ENCODE results near the gene TBC1D4.
"Not testable (repeated sequence)": the region's sequence is repeated elsewhere in the genome, so short reads cannot be mapped to it uniquely, and the experiment has no call there.

TBC1D4 gene

DNA sequence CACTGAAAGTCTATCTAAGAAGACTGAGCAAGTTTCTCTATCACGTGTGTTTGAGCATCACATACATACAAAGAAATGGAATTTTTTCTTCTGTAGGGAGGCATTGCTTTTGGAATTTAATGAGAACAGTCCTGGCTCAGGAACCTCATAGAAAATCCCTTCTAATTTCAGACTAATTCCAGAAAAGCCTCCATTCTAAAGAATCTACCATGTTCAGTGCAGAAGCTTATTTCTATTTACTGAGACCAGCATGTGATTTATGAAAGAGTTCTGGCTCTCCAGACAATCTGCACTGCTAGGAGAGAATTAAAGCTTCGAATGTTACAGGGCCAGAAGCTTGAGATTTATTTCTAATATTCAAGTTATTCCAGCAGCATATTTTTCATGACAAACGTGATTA, 186.8 kb downstream of the TBC1D4 start:
- peaks cover 51% of the 10 kb centered on the region for H3K4me1 Mint-ChIP-seq (ENCODE audit: low read depth)
- peaks cover 89% of the 10 kb centered on the region for H3K36me3 Mint-ChIP-seq (ENCODE audit: low read depth)
- H3K27ac Mint-ChIP-seq, result no peak overlapping the region
- no peak for DNase-seq
- no peak overlapping the region for H3K4me3 Mint-ChIP-seq
- no peaks in the 10 kb centered on the region for H3K27me3 Mint-ChIP-seq
- no peaks in the 10 kb centered on the region for H3K9me3 Mint-ChIP-seq

DNA sequence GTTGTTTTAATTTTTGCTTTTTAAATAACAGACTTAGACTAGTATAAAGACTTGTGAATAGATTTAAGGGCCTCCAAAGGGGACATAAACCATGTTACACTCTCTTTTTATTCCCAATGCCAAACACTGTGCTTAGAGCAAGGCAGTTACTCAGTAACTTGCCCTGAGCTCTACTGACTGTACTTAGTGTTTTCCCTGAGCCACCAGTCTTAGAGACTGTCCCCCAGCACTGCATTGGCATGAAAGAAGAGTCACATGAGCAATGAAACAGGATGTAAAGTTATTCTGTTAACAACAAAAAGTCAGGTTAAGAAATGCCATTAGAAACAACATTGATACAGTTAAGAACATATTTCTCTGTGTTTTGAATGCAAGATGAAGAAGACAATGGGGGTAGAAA, 187.9 kb downstream of the TBC1D4 start:
- Mint-ChIP-seq H3K36me3 (ENCODE audit: low read depth) (peaks cover 86% of the 10 kb centered on the region), H3K9me3 (no peaks in the 10 kb centered on the region), H3K4me1 (ENCODE audit: low read depth) (peaks cover 41% of the 10 kb centered on the region), H3K4me3 (no peak overlapping the region), H3K27me3 (no peaks in the 10 kb centered on the region), H3K27ac (no peak overlapping the region)
- no peak for DNase-seq

- no peak for DNase-seq
- no peaks in the 10 kb centered on the region for H3K27me3 Mint-ChIP-seq
- no peak overlapping the region for H3K27ac Mint-ChIP-seq
- H3K4me3 Mint-ChIP-seq, result no peak overlapping the region
- no peaks in the 10 kb centered on the region for H3K4me1 Mint-ChIP-seq (ENCODE audit: low read depth)
- peaks cover 19% of the 10 kb centered on the region for H3K9me3 Mint-ChIP-seq
- H3K36me3 Mint-ChIP-seq (ENCODE audit: low read depth), result peaks cover 76% of the 10 kb centered on the region
Observed at GRCh38 chr13:75285310-75285709, 196.7 kb downstream of the TBC1D4 start.

GRCh38 chr13:75279834-75280369, 202.1 kb downstream of the TBC1D4 start:
- Mint-ChIP-seq H3K4me1 (ENCODE audit: low read depth) (no peaks in the 10 kb centered on the region), H3K36me3 (ENCODE audit: low read depth) (peaks cover 27% of the 10 kb centered on the region), H3K9me3 (peaks cover 29% of the 10 kb centered on the region), H3K27ac (no peak overlapping the region), H3K27me3 (no peaks in the 10 kb centered on the region), H3K4me3 (no peak overlapping the region)
- DNase-seq, result no peak

GRCh38 chr13:75273695-75274094, 208.3 kb downstream of the TBC1D4 start:
- H3K4me3 Mint-ChIP-seq; H3K27me3 Mint-ChIP-seq; H3K36me3 Mint-ChIP-seq (ENCODE audit: low read depth): not testable (repeated sequence)

DNA sequence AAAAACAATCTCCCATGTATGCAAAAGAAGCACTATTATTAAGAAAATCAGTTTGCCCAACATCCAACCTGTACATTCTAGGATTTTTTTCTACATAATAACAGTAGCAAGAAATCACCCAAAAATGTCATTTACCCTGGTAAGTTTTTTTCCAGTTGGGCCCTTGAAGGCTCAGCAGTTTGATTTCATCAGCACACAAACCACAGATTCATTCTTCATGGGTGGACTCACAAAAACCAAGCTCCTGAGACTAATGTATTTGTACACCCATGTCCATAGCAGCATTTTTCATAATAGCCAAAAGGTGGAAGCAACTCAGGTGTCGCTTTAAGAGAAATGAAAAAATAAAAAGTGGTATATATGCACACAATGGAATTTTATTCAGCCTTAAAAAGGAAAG, 210.1 kb downstream of the TBC1D4 start:
- no peaks in the 10 kb centered on the region for H3K4me1 Mint-ChIP-seq (ENCODE audit: low read depth)
- H3K4me3 Mint-ChIP-seq, result no peak overlapping the region
- H3K36me3 Mint-ChIP-seq (ENCODE audit: low read depth), result no peaks in the 10 kb centered on the region
- H3K9me3 Mint-ChIP-seq, result no peaks in the 10 kb centered on the region
- no peaks in the 10 kb centered on the region for H3K27me3 Mint-ChIP-seq
- no peak overlapping the region for H3K27ac Mint-ChIP-seq
- DNase-seq, result no peak

More at GRCh38 chr13:75273695-75274094, 208.3 kb downstream of the TBC1D4 start:
- DNase-seq; H3K27ac Mint-ChIP-seq; H3K4me1 Mint-ChIP-seq (ENCODE audit: low read depth); H3K9me3 Mint-ChIP-seq: not testable (repeated sequence)

- not testable (repeated sequence) for H3K4me3 Mint-ChIP-seq; H3K4me1 Mint-ChIP-seq (ENCODE audit: low read depth); H3K9me3 Mint-ChIP-seq; H3K36me3 Mint-ChIP-seq (ENCODE audit: low read depth); H3K27me3 Mint-ChIP-seq; H3K27ac Mint-ChIP-seq; DNase-seq
Observed at GRCh38 chr13:75268481-75268880, 213.5 kb downstream of the TBC1D4 start.

DNA sequence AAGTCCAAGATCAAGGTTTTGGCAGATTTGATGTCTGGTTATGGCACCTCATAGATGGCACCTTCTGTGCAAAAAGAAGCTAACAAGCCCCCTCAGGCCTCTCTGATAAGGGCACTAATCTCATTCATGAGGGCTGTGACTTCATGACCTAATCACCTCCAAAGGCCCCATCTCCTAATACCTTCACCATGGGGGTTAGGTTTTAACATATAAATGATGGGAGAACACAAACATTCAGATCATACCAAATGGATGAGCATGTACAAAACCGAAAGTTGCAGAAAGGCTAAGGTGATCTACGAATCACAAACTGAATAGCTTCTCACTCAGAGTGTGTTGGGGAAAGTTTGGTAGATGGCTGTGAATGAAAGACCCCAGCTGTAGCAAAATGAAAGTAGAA, 217.4 kb downstream of the TBC1D4 start:
- Mint-ChIP-seq H3K4me1 (ENCODE audit: low read depth) (no peaks in the 10 kb centered on the region), H3K27ac (no peak overlapping the region), H3K36me3 (ENCODE audit: low read depth) (no peaks in the 10 kb centered on the region), H3K9me3 (no peaks in the 10 kb centered on the region), H3K4me3 (no peak overlapping the region), H3K27me3 (no peaks in the 10 kb centered on the region)
- no peak for DNase-seq

DNA sequence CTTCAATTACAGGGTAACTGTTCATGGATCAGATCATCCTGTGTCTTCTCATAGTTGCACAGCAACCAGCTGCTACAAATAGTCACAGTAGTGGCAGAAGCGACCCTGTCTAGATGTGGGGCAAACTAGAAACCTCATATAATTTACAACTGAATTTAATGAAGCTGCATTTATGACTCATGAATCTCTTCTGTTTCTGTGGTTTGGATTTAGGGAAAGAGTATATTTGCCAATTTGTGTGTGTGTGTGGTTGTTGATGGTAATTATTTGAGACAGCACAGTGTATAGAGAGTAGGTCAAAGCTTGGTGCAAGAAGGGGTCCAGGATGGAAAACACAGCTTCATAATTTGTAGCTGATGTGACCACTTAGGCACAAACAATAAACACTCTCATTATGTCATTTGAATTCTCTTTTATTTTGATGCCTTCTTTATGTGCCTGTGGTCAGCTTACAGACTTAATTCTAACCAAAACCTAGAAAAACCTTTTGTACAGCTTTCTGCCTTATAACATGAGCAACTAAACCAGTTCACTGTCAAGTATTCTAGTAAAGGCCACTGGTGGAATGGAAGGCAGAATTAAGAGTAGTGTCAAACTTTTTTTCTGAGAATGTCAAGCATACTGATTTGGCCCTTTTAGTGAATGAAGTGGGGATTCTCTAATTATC, 218.1 kb downstream of the TBC1D4 start:
- H3K9me3 Mint-ChIP-seq, result no peaks in the 10 kb centered on the region
- H3K36me3 Mint-ChIP-seq (ENCODE audit: low read depth), result no peaks in the 10 kb centered on the region
- no peak overlapping the region for H3K27ac Mint-ChIP-seq
- no peaks in the 10 kb centered on the region for H3K27me3 Mint-ChIP-seq
- no peak overlapping the region for H3K4me3 Mint-ChIP-seq
- no peaks in the 10 kb centered on the region for H3K4me1 Mint-ChIP-seq (ENCODE audit: low read depth)
- no peak for DNase-seq

DNA sequence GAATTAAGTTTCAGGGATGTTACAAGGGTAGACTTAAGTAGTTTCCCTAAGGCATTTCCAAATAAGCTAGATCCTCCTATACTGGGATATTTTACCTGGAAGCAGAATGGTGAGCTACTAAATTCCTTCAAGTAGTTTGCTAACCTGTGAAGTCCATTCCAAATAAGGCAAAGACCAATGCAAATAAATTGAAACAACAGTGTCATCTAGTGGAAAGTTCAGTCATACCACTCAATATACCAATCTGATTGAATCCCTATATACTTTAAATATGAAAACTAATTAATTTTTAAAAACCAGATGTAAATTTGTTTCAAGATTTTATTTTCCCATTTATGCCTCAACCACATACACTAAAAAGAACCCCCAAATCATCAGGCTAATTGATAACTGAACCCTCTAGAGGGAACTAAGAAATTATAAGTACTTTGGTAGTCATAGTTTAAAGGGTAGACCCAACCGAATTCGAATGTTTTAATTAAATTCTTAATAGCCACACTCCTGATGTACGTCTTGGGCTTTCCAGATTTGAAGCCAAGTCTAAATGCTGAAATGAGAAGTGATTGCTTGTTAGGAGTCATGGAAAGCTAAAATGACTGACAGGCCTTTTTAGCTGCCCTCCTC, 223.7 kb downstream of the TBC1D4 start:
- peaks cover 4% of the 10 kb centered on the region for H3K27me3 Mint-ChIP-seq

DNA sequence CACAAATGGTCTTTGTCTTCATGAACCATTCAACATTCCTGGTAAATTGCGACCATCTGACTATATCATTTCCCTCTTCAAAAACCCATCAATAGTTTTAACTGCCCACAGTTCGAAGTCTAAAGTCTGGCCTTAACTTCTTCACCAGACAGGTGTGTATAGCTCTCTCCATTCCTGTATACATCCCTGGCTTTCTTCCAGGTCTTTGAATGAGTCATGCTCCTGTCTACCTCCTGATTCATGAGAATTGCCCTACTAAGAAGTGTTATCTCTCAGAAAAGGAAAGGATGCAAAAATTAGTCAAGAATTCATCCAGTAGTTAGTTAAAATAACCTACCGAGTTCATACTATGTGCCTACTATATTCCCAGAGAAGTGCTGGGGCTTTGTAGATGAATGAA, 225.0 kb downstream of the TBC1D4 start:
- peaks cover 5% of the 10 kb centered on the region for H3K4me1 Mint-ChIP-seq (ENCODE audit: low read depth)
- no peaks in the 10 kb centered on the region for H3K36me3 Mint-ChIP-seq (ENCODE audit: low read depth)
- no peak overlapping the region for H3K4me3 Mint-ChIP-seq
- DNase-seq, result no peak
- H3K9me3 Mint-ChIP-seq, result no peaks in the 10 kb centered on the region
- H3K27ac Mint-ChIP-seq, result no peak overlapping the region
- peaks cover 8% of the 10 kb centered on the region for H3K27me3 Mint-ChIP-seq

More for the DNA sequence above, 223.7 kb downstream of the TBC1D4 start:
- Mint-ChIP-seq H3K4me1 (ENCODE audit: low read depth) (peaks cover 5% of the 10 kb centered on the region), H3K9me3 (no peaks in the 10 kb centered on the region), H3K4me3 (no peak overlapping the region), H3K36me3 (ENCODE audit: low read depth) (no peaks in the 10 kb centered on the region), H3K27ac (no peak overlapping the region)
- DNase-seq, result no peak

DNA sequence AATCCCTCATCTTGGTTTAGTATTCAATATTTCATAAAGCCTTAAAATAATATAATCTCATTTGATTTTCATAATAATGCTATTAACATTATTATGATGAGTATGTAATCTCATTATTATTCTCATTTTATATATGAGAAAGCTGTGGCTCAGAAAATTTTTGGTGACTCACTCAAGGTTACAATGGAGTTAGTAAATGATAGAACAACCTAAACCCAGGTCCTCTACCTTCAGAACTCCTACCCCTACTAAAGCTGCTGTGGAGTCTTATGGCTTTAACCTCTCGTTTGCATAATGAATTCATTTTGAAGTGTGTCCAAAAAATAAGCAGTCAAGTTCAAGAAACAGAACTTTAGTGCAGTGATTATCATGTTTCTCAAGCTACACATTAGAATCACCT, 226.3 kb downstream of the TBC1D4 start:
- H3K27me3 Mint-ChIP-seq, result peaks cover 18% of the 10 kb centered on the region
- no peaks in the 10 kb centered on the region for H3K36me3 Mint-ChIP-seq (ENCODE audit: low read depth)
- no peaks in the 10 kb centered on the region for H3K9me3 Mint-ChIP-seq
- H3K4me1 Mint-ChIP-seq (ENCODE audit: low read depth), result peaks cover 5% of the 10 kb centered on the region
- DNase-seq, result no peak
- H3K27ac Mint-ChIP-seq, result no peak overlapping the region
- H3K4me3 Mint-ChIP-seq, result no peak overlapping the region

DNA sequence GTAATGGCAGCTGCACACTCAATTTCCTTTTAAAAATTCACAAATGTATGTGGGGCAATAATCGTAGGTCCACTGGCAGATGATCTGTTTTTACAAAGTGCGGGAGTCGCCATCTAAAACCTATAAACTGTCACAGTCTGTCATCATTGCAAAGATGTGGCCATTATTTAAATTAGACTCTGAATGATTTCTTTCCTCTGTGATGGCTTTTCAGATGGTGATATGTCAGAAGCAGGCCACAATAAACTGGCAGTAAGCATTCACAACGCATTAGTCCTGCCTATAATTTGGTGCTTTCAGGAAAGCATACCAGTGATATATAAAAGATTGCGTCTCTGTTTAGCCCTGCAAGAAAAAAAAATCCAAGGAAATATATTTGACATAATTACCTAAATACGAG, 226.8 kb downstream of the TBC1D4 start:
- Mint-ChIP-seq H3K27ac (no peak overlapping the region), H3K4me1 (ENCODE audit: low read depth) (peaks cover 5% of the 10 kb centered on the region), H3K27me3 (peaks cover 18% of the 10 kb centered on the region), H3K4me3 (no peak overlapping the region), H3K9me3 (no peaks in the 10 kb centered on the region), H3K36me3 (ENCODE audit: low read depth) (no peaks in the 10 kb centered on the region)
- no peak for DNase-seq

DNA sequence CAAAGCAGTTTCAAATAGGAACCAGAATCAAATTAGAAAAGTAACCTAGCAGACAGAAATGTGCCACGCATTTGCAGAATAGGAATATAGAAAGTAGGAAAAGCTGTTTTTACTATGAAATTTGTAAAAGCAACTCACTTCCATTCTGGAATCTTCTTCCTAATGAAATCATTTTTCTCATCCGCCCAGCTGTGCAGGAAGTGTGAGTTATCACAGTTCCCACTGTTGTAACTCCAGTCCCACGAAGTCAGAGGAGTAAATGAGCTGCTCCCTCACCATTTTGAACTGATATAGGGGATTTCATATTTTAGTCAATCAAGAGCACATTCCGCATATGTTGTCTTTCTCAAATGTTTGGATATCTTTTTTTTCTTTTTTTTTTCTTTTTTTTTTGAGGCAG, 230.8 kb downstream of the TBC1D4 start:
- Mint-ChIP-seq H3K4me3 (no peak overlapping the region), H3K9me3 (no peaks in the 10 kb centered on the region), H3K4me1 (ENCODE audit: low read depth) (no peaks in the 10 kb centered on the region), H3K27ac (no peak overlapping the region), H3K27me3 (peaks cover 30% of the 10 kb centered on the region), H3K36me3 (ENCODE audit: low read depth) (no peaks in the 10 kb centered on the region)
- no peak for DNase-seq

DNA sequence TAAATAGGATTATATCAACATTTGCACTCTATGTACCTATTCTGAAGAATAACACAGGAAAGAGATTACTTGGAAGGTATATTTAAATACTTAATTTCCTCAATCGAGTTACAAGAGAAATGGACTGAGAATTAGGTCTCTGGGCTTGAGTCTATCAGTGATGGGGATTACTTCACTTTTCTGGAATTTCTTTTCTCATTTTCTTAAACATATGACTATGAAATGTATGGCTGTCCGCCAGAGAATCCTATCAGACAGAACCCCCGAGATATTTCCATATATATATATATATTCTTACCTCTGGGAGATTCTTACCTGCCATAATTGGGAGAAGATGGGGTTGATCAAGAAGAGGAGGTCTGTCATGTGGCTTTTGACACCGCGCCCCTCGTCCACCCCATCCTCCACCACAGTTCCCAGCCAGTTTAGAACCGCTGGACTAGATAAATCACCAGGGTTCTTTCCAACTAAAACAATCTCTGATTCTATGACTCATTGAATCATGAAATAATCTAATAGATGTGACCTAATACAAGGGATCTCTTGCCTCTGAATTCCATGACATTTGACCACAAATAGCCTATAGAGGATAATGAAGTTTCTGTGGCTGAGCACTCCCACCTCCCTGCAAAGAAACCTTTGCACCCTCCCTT, 231.3 kb downstream of the TBC1D4 start:
- H3K4me3 Mint-ChIP-seq, result no peak overlapping the region
- no peaks in the 10 kb centered on the region for H3K36me3 Mint-ChIP-seq (ENCODE audit: low read depth)
- H3K27ac Mint-ChIP-seq, result no peak overlapping the region
- H3K9me3 Mint-ChIP-seq, result peaks cover 3% of the 10 kb centered on the region
- no peak for DNase-seq
- no peaks in the 10 kb centered on the region for H3K4me1 Mint-ChIP-seq (ENCODE audit: low read depth)
- peaks cover 35% of the 10 kb centered on the region for H3K27me3 Mint-ChIP-seq
